Esophagus squamous epithelium (tissue), 4 donors: Measurements from ENCODE around the gene IL11RA.

ENCODE experiments used
- POLR2A ChIP-seq, 4 donors: fragments of 450-650 bp; IDR thresholded peaks; one replicate each; pipeline ENCODE4 v1.6.1; 2017; ENCODE audit warnings: antibody characterized with exemption in 4 of 4, mild to moderate bottlenecking in 4 of 4, moderate library complexity in 3 of 4
- TF ChIP-seq, protein P1 (sequence below), 6 experiments: fragments of 450-650 bp in 4 of 6; fragments of 200-600 bp in 2 of 6; sonication (generic) in 2 of 6; IDR thresholded peaks; one replicate each; pipeline ENCODE4 v1.5.1; 2016 to 2019; ENCODE audit warnings: antibody characterized with exemption in 6 of 6, mild to moderate bottlenecking in 4 of 6, moderate library complexity in 4 of 6

DNA sequence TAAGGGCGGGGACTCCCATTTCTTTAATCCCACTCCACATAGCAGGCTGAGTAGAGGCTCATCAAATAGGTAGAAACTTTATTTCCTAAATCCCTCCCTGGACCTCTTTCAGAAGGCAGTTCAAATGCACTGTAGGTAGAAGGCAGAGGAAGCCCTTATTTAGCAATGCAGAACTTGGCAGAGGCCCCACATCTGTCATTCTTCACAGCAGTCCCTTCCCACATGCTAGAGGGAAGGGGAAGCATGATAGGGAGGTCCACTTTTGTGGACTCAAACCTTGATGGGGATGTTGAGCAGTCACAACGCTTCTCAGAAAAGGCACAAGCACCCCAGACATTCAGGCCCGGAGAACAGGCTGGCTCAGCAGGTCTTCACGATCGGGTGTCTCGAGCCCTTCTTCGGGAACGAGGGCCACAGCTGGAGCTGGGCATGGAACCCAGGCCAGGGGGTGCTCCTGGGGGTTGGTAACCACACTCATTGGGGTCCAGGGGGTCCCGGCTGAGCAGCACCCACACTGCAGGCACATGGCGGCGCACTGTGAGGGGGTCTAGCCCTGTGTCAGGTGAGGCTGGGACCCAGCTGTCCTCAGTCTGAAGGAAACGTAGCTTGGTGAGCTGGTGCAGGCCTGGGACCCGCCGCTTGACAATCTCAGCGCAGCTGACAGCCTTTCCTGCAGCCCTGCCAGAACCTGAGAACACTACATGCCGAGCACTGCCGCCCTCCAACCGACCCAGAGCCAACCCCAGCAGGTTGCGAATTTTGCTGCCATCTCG lies 41.4 kb upstream of the IL11RA start:
- TF ChIP-seq, protein P1, sequence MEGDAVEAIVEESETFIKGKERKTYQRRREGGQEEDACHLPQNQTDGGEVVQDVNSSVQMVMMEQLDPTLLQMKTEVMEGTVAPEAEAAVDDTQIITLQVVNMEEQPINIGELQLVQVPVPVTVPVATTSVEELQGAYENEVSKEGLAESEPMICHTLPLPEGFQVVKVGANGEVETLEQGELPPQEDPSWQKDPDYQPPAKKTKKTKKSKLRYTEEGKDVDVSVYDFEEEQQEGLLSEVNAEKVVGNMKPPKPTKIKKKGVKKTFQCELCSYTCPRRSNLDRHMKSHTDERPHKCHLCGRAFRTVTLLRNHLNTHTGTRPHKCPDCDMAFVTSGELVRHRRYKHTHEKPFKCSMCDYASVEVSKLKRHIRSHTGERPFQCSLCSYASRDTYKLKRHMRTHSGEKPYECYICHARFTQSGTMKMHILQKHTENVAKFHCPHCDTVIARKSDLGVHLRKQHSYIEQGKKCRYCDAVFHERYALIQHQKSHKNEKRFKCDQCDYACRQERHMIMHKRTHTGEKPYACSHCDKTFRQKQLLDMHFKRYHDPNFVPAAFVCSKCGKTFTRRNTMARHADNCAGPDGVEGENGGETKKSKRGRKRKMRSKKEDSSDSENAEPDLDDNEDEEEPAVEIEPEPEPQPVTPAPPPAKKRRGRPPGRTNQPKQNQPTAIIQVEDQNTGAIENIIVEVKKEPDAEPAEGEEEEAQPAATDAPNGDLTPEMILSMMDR (IDR thresholded peaks at IDR 0.05), result no peak
- TF ChIP-seq POLR2A (IDR thresholded peaks at IDR 0.05), result no peak
